CD4-positive, alpha-beta memory T cell (primary cell): Measurements from ENCODE around the gene PHKA2. TPM values are rescaled to one million over a fixed set of nuclear protein-coding genes. Genes with fewer than 3 reads are reported as not detected.
"Not testable (repeated sequence)": the region's sequence is repeated elsewhere in the genome, so short reads cannot be mapped to it uniquely, and the experiment has no call there.

Source experiments
- CTCF ChIA-PET: fragments of 350-600 bp; sonication (Branson Sonifier 250); formaldehyde crosslinking; loops from one replicate; lab custom pipeline; 2021; ENCODE audit warnings: inconsistent platforms; ENCODE audit not compliant: partially characterized antibody; lab: Charles Lee
- POLR2A ChIA-PET: fragments of 350-600 bp; sonication (Branson Sonifier 250); formaldehyde crosslinking; loops from one replicate; lab custom pipeline; 2021; ENCODE audit not compliant: partially characterized antibody; lab: Charles Lee
- DNase-seq, 5 donors: peaks; one replicate each; pipeline versions ENCODE4 v3.0.0 to v3.0.0-alpha.2; 2020 to 2022; ENCODE audit warnings: mixed read lengths in 1 of 5
- H3K27ac ChIP-seq: one replicate; pipeline ENCODE4 v1.7.0; 2013; ENCODE audit warnings: low read depth, low read length
- H3K27me3 ChIP-seq: 2 replicates; pipeline ENCODE4 v1.7.0; 2013; ENCODE audit warnings: mild to moderate bottlenecking, low read length, moderate library complexity; ENCODE audit not compliant: insufficient read depth
- H3K36me3 ChIP-seq: 2 replicates; pipeline ENCODE4 v1.7.0; 2013; ENCODE audit warnings: mild to moderate bottlenecking, low read length, moderate library complexity; ENCODE audit not compliant: insufficient read depth
- H3K4me1 ChIP-seq: 2 replicates; pipeline ENCODE4 v1.7.0; 2013; ENCODE audit warnings: mild to moderate bottlenecking, low read length, moderate library complexity; ENCODE audit not compliant: insufficient read depth
- H3K4me3 ChIP-seq, 2 donors: one replicate each; pipeline ENCODE4 v1.7.0; 2013; ENCODE audit warnings: low read length in 2 of 2, mild to moderate bottlenecking in 1 of 2
- H3K9me3 ChIP-seq, 2 donors: one replicate each; pipeline ENCODE4 v1.7.0; 2013; ENCODE audit warnings: low read length in 2 of 2, control low read depth in 1 of 2; ENCODE audit not compliant: control insufficient read depth in 1 of 2
- H3K27ac Mint-ChIP-seq, 7 donors: one replicate each; pipeline ENCODE4 v1.8.0; 2020 to 2021; ENCODE audit warnings: mixed read lengths in 7 of 7, mild to moderate bottlenecking in 6 of 7, inconsistent platforms in 3 of 7, moderate library complexity in 3 of 7
- H3K27me3 Mint-ChIP-seq, 2 donors: one replicate each; pipeline ENCODE4 v1.8.0; 2020 to 2021; ENCODE audit warnings: mixed read lengths in 2 of 2
- H3K36me3 Mint-ChIP-seq, 2 donors: one replicate each; pipeline ENCODE4 v1.8.0; 2020 to 2021; ENCODE audit warnings: mixed read lengths in 2 of 2, inconsistent platforms in 1 of 2, mild to moderate bottlenecking in 1 of 2
- H3K4me1 Mint-ChIP-seq, 4 donors: one replicate each; pipeline ENCODE4 v1.8.0; 2020 to 2021; ENCODE audit warnings: mixed read lengths in 4 of 4, mild to moderate bottlenecking in 1 of 4
- H3K4me3 Mint-ChIP-seq, 8 donors: one replicate each; pipeline ENCODE4 v1.8.0; 2020 to 2021; ENCODE audit warnings: mixed read lengths in 8 of 8, mild to moderate bottlenecking in 7 of 8, moderate library complexity in 6 of 8, inconsistent platforms in 3 of 8
- H3K9me3 Mint-ChIP-seq, 8 donors: one replicate each; pipeline ENCODE4 v1.8.0; 2020 to 2021; ENCODE audit warnings: mixed read lengths in 8 of 8, mild to moderate bottlenecking in 5 of 8, inconsistent platforms in 3 of 8, moderate library complexity in 1 of 8
- intact Hi-C: fragments of 100-400 bp; cut with micrococcal nuclease; formaldehyde crosslinking; loops from one replicate; pipeline ENCODE4 v1.15.1; 2023
- polyA plus RNA-seq, 2 donors: library from polyadenylated mRNA; unstranded; fragments of 300-500 nt; fragmentation: Illumina TruSeq; gene quantifications; one replicate each; pipeline ENCODE4 v1.2.3, GENCODE V29; 2021
- total RNA-seq, 2 experiments: library from RNA; stranded (reverse); gene quantifications; one replicate each; pipeline ENCODE4 v1.2.3, GENCODE V29; 2021

Gene PHKA2
- total and polyA plus RNA-seq, 4 experiments from 2014 or later = 6.5 to 52.5 (median 28.0) TPM

DNA sequence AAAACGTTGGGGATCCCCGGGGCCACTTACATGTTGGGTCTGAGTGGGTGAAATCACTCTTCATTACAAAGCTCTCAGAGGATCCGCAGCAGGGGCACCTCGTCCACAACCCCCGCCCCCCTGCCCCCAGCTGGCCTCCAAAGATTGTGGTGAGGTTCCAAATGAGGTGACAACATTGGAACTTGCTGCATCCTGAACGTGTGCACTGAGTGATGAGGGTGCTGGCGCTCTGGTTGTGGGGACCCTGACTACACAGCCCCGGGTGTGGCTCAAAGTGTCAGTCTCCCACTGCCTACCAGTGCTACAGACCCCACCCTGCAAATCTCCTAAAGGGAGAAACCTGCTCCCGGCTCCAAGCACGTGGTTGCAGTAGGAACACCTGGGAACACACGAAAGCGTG, 111.9 kb downstream of the PHKA2 start:
- Histone ChIP-seq H3K27me3 (no peaks in the 10 kb centered on the region), H3K27ac (no peak overlapping the region), H3K36me3 (no peaks in the 10 kb centered on the region), H3K4me3 (no peak overlapping the region), H3K9me3 (no peaks in the 10 kb centered on the region), H3K4me1 (no peaks in the 10 kb centered on the region)
- DNase-seq = no peak
- no peak overlapping the region for H3K4me3 Mint-ChIP-seq
- H3K4me1 Mint-ChIP-seq = no peaks in the 10 kb centered on the region
- H3K27me3 Mint-ChIP-seq = peaks cover 4 to 6% of the 10 kb centered on the region in 2 donors
- intact Hi-C loops = no loop called here
- H3K9me3 Mint-ChIP-seq = no peaks in the 10 kb centered on the region
- H3K27ac Mint-ChIP-seq = no peak overlapping the region
- no peaks in the 10 kb centered on the region for H3K36me3 Mint-ChIP-seq
- CTCF ChIA-PET = no interaction called here
- POLR2A ChIA-PET = no interaction called here

DNA sequence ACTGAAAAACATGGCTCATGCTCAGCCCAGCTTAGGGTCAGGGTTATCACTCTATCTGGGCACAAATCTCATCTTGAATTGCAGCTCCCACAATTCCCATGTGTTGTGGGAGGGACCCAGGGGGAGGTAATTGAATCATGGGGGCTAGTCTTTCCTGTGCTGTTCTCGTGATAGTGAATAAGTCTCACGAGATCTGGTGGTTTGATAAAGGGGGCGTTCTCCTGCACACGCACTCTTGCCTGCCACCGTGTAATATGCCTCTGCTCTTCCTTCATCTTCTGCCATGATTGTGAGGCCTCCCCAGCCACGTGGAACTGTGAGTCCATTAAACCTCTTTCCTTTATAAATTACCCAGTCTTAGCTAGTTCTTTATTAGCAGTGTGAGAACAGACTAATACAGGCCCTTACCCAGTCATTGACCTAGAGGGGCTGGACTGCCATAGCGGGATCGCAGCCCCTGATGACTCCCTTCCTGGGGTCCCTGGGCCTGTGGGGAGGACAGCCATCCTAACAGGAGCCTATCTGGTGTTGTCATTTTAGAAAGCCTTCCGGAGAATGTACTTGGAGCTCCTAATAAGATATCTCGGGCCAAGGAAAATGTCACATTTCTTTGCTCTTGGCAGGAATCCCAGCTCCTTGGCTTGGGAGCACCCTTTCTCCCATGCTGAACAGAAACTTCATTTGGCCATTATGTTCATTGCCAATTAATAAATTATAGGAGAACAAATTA, 112.6 kb downstream of the PHKA2 start:
- no peak overlapping the region for H3K4me3 ChIP-seq
- Mint-ChIP-seq H3K4me1 (no peaks in the 10 kb centered on the region), H3K27me3 (peaks cover 4 to 5% of the 10 kb centered on the region in 2 donors), H3K9me3 (no peaks in the 10 kb centered on the region), H3K4me3 (no peak overlapping the region), H3K27ac (no peak overlapping the region), H3K36me3 (no peaks in the 10 kb centered on the region)
- no peak for DNase-seq
- no peaks in the 10 kb centered on the region for H3K36me3 ChIP-seq
- intact Hi-C loops = no loop called here
- H3K27me3 ChIP-seq = no peaks in the 10 kb centered on the region
- no peak overlapping the region for H3K27ac ChIP-seq
- ChIA-PET CTCF (no interaction called here), POLR2A (no interaction called here)
- H3K4me1 ChIP-seq = no peaks in the 10 kb centered on the region
- no peaks in the 10 kb centered on the region for H3K9me3 ChIP-seq

DNA sequence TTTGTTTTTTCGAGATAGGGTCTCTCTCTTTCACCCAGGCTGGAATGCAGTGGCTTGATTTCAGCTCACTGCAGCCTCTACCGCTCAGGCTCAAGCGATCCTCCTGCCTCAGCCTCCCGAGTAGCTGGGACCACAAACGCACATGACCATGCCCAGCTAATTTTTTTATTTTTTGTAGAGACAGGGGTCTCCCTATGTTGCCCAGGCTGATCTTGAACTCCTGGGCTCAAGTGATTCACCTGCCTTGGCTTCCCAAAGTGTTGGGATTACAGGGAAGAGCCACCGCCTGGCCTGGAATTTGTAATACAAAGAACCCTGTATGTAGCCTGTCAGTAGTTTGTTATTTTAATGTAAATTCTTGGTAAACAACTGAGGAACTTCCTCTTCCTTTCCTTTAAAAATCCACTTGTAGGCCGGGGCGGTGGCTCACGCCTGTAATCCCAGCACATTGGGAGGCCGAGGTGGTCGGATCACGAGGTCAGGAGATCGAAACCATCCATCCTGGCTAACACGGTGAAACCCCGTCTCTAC, 119.5 kb downstream of the PHKA2 start:
- no peaks in the 10 kb centered on the region for H3K36me3 ChIP-seq
- no peaks in the 10 kb centered on the region for H3K27me3 ChIP-seq
- no peak overlapping the region for H3K27ac Mint-ChIP-seq
- H3K4me3 ChIP-seq = no peak overlapping the region
- H3K9me3 ChIP-seq = no peaks in the 10 kb centered on the region
- no peaks in the 10 kb centered on the region for H3K36me3 Mint-ChIP-seq
- no peak overlapping the region for H3K27ac ChIP-seq
- ChIA-PET CTCF (no interaction called here), POLR2A (no interaction called here)
- intact Hi-C loops = no loop called here
- no peaks in the 10 kb centered on the region for H3K27me3 Mint-ChIP-seq
- H3K4me1 ChIP-seq = no peaks in the 10 kb centered on the region
- H3K4me1 Mint-ChIP-seq = no peaks in the 10 kb centered on the region
- no peak overlapping the region for H3K4me3 Mint-ChIP-seq
- no peak for DNase-seq
- H3K9me3 Mint-ChIP-seq = peaks cover 0 to 2% (median 0%) of the 10 kb centered on the region in 8 donors

DNA sequence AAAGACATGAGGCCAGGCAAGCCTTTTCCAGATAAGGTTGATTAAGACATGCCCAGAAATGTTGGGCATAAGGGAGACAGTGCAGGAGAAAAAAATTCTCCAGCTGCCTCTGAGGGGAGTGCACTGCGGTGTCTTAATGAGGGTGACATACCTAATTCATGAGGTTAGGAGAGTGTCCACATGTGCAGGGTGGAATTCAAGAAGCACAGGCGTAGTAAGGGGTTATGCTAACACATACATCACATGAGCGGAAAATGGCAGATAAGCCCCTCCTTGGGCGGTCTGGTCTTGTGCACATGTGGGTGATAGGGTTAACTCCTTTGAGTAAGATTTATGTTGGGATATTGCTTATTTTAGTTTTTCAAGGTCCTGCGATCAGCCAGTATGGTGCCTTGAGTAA, 122.4 kb downstream of the PHKA2 start:
- H3K27ac Mint-ChIP-seq = no peak overlapping the region
- no peaks in the 10 kb centered on the region for H3K36me3 ChIP-seq
- no peaks in the 10 kb centered on the region for H3K27me3 ChIP-seq
- no peaks in the 10 kb centered on the region for H3K27me3 Mint-ChIP-seq
- no peak overlapping the region for H3K4me3 ChIP-seq
- intact Hi-C loops = no loop called here
- H3K4me1 Mint-ChIP-seq = peaks cover 0 to 1% (median 0%) of the 10 kb centered on the region in 4 donors
- no peaks in the 10 kb centered on the region for H3K4me1 ChIP-seq
- no peak overlapping the region for H3K27ac ChIP-seq
- ChIA-PET POLR2A (no interaction called here), CTCF (no interaction called here)
- H3K36me3 Mint-ChIP-seq = no peaks in the 10 kb centered on the region
- no peak overlapping the region for H3K4me3 Mint-ChIP-seq
- peaks cover 0 to 6% (median 0%) of the 10 kb centered on the region in 8 donors for H3K9me3 Mint-ChIP-seq
- DNase-seq = no peak
- H3K9me3 ChIP-seq = no peaks in the 10 kb centered on the region

DNA sequence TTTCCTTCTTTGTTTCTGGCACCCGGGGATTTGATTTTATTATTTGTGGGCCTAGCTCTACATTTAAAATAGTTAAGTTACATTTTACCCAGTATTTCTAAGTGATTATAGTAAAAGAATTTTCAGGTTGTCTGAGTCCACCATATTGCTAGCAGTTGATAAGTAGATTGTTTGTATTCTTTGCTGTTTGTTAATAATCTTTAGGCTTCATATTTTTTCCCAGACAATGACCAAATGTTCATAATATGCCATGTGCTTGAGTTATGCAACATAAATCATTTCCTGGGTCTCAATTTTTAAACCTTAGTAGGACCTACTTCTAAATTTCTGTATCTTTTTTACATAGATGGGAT, 127.3 kb downstream of the PHKA2 start:
- Mint-ChIP-seq H3K27ac (no peak overlapping the region), H3K4me3 (peak overlapping the region in 1 of 8 donors; percentile 40), H3K36me3 (no peaks in the 10 kb centered on the region), H3K27me3 (no peaks in the 10 kb centered on the region), H3K9me3 (peaks cover 0 to 6% (median 0%) of the 10 kb centered on the region in 8 donors), H3K4me1 (peaks cover 0 to 9% (median 5%) of the 10 kb centered on the region in 4 donors)
- no peak overlapping the region for H3K27ac ChIP-seq
- ChIA-PET CTCF (no interaction called here), POLR2A (no interaction called here)
- H3K4me3 ChIP-seq = no peak overlapping the region
- peaks cover 3% of the 10 kb centered on the region for H3K4me1 ChIP-seq
- no peaks in the 10 kb centered on the region for H3K36me3 ChIP-seq
- H3K9me3 ChIP-seq = no peaks in the 10 kb centered on the region
- H3K27me3 ChIP-seq = no peaks in the 10 kb centered on the region
- DNase-seq = no peak
- intact Hi-C loops = no loop called here

DNA sequence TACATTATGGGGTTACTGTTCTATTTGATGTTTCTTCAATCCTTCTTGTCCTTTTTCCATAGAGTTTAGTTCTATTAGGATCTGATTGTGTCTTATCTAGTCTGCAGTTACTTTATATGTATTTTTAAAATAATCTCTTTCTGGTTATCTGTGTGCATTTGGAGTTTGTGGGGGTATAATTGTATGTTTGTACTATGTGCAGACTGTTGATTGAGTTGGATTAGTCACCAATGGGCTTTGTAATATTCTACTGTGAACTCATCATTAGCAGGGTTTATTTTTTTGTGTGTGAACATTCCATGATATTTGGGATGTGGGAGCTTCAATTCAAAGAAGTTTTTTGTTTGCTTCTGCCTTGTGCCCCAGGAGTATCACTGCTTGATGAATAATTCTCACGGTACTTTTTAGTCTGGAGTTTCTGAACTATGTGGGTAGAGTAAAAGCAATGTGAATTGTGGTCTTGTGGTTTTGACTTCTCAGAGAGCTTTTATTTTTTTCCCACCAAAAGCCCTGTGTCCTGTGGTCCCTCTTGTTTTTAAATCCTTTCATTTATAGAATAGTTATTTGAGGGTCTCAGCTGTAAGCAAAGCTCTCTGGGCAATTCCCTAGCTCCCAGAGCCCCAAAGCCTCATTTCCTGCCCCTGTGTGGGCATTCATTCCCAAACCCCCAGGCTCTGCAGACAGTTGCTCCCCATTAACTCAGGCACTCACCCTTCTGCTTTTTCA, 127.8 kb downstream of the PHKA2 start:
- H3K27me3 ChIP-seq = no peaks in the 10 kb centered on the region
- peak overlapping the region in 1 of 7 donors; percentile 3 for H3K27ac Mint-ChIP-seq
- intact Hi-C loops = no loop called here
- H3K36me3 ChIP-seq = no peaks in the 10 kb centered on the region
- H3K4me3 Mint-ChIP-seq = peak overlapping the region in 1 of 8 donors; percentile 40
- H3K4me1 Mint-ChIP-seq = peaks cover 0 to 9% (median 5%) of the 10 kb centered on the region in 4 donors
- no peak for DNase-seq
- no peaks in the 10 kb centered on the region for H3K9me3 ChIP-seq
- no peak overlapping the region for H3K4me3 ChIP-seq
- no peaks in the 10 kb centered on the region for H3K36me3 Mint-ChIP-seq
- H3K9me3 Mint-ChIP-seq = peaks cover 0 to 6% (median 0%) of the 10 kb centered on the region in 8 donors
- H3K27me3 Mint-ChIP-seq = no peaks in the 10 kb centered on the region
- ChIA-PET CTCF (interaction anchor here (1.3 kb wide), 1 partner anchor 30 kb away, joined by 3 read pairs; no protein-coding TSS in a partner anchor), POLR2A (no interaction called here)
- no peak overlapping the region for H3K27ac ChIP-seq
- peaks cover 3% of the 10 kb centered on the region for H3K4me1 ChIP-seq

DNA sequence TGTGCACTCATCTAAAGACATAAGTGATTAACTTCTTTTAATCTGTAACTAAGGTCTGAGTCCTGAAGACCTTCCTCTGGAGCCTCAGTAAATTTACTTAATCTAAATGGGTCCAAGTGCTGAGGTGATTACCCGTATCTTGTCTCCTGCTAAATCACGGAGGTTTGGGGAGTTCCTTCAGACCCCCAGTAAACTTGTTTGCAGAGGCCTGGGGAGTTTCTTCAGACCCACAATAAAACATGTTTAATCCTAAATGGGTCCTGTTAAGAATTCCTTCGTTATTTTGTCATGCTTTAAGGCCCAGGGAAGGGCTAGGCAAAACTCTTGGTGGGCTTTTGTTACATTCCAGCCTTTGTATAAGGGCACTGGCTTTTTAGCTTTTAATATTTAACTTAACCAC, 136.0 kb downstream of the PHKA2 start:
- intact Hi-C loops, H3K9me3 ChIP-seq, DNase-seq, H3K27me3 Mint-ChIP-seq, H3K4me3 Mint-ChIP-seq, POLR2A ChIA-PET, H3K27ac Mint-ChIP-seq, H3K27ac ChIP-seq, H3K36me3 ChIP-seq, H3K4me1 ChIP-seq, H3K4me1 Mint-ChIP-seq, H3K9me3 Mint-ChIP-seq, H3K4me3 ChIP-seq, CTCF ChIA-PET, H3K27me3 ChIP-seq, H3K36me3 Mint-ChIP-seq: not testable (repeated sequence)
